Testis (tissue), 2 donors: ENCODE measurements around the gene LSM7.

Experiments
- POLR2A ChIP-seq: fragments of 450-650 bp; IDR thresholded peaks from one replicate; pipeline ENCODE4 v1.6.1; 2017; ENCODE audit warnings: antibody characterized with exemption, mild to moderate bottlenecking, moderate library complexity
- TF ChIP-seq, protein P1 (sequence below), 3 experiments: fragments of 450-650 bp in 2 of 3; fragments of 200-600 bp in 1 of 3; sonication (generic) in 1 of 3; IDR thresholded peaks; one replicate each; pipeline ENCODE4 v1.5.1; 2016 to 2019; ENCODE audit warnings: antibody characterized with exemption in 3 of 3, mild to moderate bottlenecking in 2 of 3, moderate library complexity in 1 of 3

GRCh38 chr19:2277138-2277537 lies 51.2 kb downstream of the LSM7 start:
- TF ChIP-seq, protein P1, sequence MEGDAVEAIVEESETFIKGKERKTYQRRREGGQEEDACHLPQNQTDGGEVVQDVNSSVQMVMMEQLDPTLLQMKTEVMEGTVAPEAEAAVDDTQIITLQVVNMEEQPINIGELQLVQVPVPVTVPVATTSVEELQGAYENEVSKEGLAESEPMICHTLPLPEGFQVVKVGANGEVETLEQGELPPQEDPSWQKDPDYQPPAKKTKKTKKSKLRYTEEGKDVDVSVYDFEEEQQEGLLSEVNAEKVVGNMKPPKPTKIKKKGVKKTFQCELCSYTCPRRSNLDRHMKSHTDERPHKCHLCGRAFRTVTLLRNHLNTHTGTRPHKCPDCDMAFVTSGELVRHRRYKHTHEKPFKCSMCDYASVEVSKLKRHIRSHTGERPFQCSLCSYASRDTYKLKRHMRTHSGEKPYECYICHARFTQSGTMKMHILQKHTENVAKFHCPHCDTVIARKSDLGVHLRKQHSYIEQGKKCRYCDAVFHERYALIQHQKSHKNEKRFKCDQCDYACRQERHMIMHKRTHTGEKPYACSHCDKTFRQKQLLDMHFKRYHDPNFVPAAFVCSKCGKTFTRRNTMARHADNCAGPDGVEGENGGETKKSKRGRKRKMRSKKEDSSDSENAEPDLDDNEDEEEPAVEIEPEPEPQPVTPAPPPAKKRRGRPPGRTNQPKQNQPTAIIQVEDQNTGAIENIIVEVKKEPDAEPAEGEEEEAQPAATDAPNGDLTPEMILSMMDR (IDR thresholded peaks at IDR 0.05) = no peak
- TF ChIP-seq POLR2A = no peak
